ENCODE results near the gene FOXK1.

DNA sequence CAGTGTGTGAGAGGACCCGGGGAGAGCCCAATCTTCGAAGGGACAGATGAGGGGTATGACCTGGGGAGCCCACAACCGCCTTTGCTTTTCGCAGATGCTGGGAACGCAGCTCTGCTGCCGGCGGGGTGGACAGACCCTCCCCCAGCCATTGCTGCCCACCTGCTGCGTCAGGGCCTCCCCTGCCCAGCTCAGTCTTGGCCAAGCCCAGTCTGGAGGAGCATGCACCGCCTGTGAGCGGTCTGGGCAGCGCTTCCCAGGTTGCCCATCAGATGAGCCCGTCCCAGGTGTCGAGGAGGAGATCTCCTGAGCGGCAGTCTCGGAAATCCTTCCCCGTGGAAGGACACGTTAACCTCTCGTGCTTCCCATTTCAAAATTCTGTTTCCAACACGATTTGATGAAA lies 76.0 kb downstream of the FOXK1 start:
- TF ChIP-seq, protein P1, sequence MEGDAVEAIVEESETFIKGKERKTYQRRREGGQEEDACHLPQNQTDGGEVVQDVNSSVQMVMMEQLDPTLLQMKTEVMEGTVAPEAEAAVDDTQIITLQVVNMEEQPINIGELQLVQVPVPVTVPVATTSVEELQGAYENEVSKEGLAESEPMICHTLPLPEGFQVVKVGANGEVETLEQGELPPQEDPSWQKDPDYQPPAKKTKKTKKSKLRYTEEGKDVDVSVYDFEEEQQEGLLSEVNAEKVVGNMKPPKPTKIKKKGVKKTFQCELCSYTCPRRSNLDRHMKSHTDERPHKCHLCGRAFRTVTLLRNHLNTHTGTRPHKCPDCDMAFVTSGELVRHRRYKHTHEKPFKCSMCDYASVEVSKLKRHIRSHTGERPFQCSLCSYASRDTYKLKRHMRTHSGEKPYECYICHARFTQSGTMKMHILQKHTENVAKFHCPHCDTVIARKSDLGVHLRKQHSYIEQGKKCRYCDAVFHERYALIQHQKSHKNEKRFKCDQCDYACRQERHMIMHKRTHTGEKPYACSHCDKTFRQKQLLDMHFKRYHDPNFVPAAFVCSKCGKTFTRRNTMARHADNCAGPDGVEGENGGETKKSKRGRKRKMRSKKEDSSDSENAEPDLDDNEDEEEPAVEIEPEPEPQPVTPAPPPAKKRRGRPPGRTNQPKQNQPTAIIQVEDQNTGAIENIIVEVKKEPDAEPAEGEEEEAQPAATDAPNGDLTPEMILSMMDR (conservative IDR thresholded peaks at IDR 0.05 in 1 of 2, IDR thresholded peaks at IDR 0.05 in 1 of 2; ENCODE audit: low read depth in 1 of 2, low read length in 2 of 2): no peak
- TF ChIP-seq EZH2 (IDR thresholded peaks at IDR 0.05; ENCODE audit: low read length, missing control alignments): no peak

Data from fibroblast of lung (primary cell).